Heart right ventricle (tissue), 16 donors: ENCODE data around the gene HDDC3. TPM values are rescaled to one million over a fixed set of nuclear protein-coding genes. Genes with fewer than 3 reads are reported as not detected.

Experiments used
- ATAC-seq, 8 donors: fragments of 200-7000 bp; cut with Tn5 transposase; one replicate each; pipeline ENCODE4 v1.9.1; 2020; ENCODE audit warnings: mild to moderate bottlenecking in 8 of 8, moderate library complexity in 8 of 8, moderate number of reproducible peaks in 1 of 8
- DNase-seq, 2 donors: peaks; one replicate each; pipeline ENCODE4 v3.0.0-alpha.2; 2020
- H3K27ac ChIP-seq, 10 donors: fragments of 200-600 bp; sonication (generic) in 2 of 10; one replicate each; pipeline versions ENCODE4 v1.5.0 to v1.8.0; 2020 to 2022; ENCODE audit warnings: mild to moderate bottlenecking in 3 of 10
- H3K27me3 ChIP-seq, 7 donors: fragments of 200-600 bp; one replicate each; pipeline ENCODE4 v1.8.0; 2021 to 2022; ENCODE audit warnings: mild to moderate bottlenecking in 2 of 7
- H3K36me3 ChIP-seq, 9 donors: fragments of 200-600 bp; sonication (generic) in 1 of 9; one replicate each; pipeline versions ENCODE4 v1.5.0 to v1.8.0; 2020 to 2022; ENCODE audit warnings: mild to moderate bottlenecking in 2 of 9
- H3K4me1 ChIP-seq, 9 donors: fragments of 200-600 bp; sonication (generic) in 1 of 9; one replicate each; pipeline versions ENCODE4 v1.5.0 to v1.8.0; 2020 to 2022; ENCODE audit warnings: mild to moderate bottlenecking in 4 of 9
- H3K4me3 ChIP-seq, 10 donors: fragments of 200-600 bp; sonication (generic) in 2 of 10; one replicate each; pipeline versions ENCODE4 v1.5.0 to v1.8.0; 2020 to 2022; ENCODE audit warnings: mild to moderate bottlenecking in 7 of 10, moderate library complexity in 2 of 10
- H3K9me3 ChIP-seq, 11 donors: fragments of 200-600 bp in 10 of 11; sonication (generic) in 2 of 11; one replicate each; pipeline versions ENCODE4 v1.5.0 to v1.8.0; 2013 to 2022; ENCODE audit warnings: mild to moderate bottlenecking in 2 of 11, control low read depth in 1 of 11, moderate library complexity in 1 of 11
- WGBS, 2 donors: extraction: QIAGEN DNeasy Blood & Tissue Kit; methylation state at CpG; one replicate each; pipeline ENCODE4 v1.1.7; 2013; ENCODE audit warnings: inconsistent platforms in 1 of 2; 5-methylcytosine and 5-hydroxymethylcytosine counted together
- intact Hi-C, 10 donors: fragments of 100-400 bp; cut with DNase I; formaldehyde crosslinking; loops; one replicate each; pipeline versions ENCODE4 v1.11.1 to v1.14.2; 2022
- polyA plus RNA-seq, 2 donors: library from polyadenylated mRNA; stranded (reverse); fragments of 200-250 nt; gene quantifications; one replicate each; pipeline ENCODE4 v1.2.3, GENCODE V29; 2013
- total RNA-seq, 10 donors: library from RNA; stranded (reverse); fragmentation: NEBNext Ultra II Directional in 3 of 10; extraction: Animal tissue kit (Norgen Biotek cat#: 25700) in 3 of 10; gene quantifications; one replicate each; pipeline versions ENCODE4 v1.2.1 to v1.2.4, GENCODE V29; 2021 to 2023
- TF ChIP-seq, protein P1 (sequence below), 9 donors: fragments of 200-600 bp; sonication (generic) in 2 of 9; IDR thresholded peaks; one replicate each; pipeline versions ENCODE4 v1.5.0 to v1.8.0; 2021 to 2022; ENCODE audit warnings: antibody characterized with exemption in 9 of 9, mild to moderate bottlenecking in 5 of 9, moderate library complexity in 1 of 9
- donor health status: Arrhythmogenic right ventricular cardiomyopathy.
- donor health status: ischemic (EF 13 %, LVEDD 7.1; RV severe dilation, severe dysfunction).
- donor health status: healthy with polysubstance abuse.
- donor health status: DM: no; HTN: yes; CAD: no.
- donor health status: DM: no; HTN: no; CAD: no.
- donor health status: ischemic (EF 25% LVEDD 6.9; RV normal size, moderate dysfunction).
- donor health status: ischemic (EF 25% LVEDD 5.7; RV mildly dilated, moderate dysfunction).
- donor health status: healthy.
- donor health status: DM: yes; HTN: yes; CAD: no.
- donor health status: Ischemic cardiomyopathy.
- donor health status: ischemic (EF 35%, LVEDD 5.7; RV mildly dilated, moderate dysfunction).
- donor health status: nonischemic (EF 11% LVEDD 7.7; RV severe dilation, severe dysfunction).
- donor health status: DM: yes; HTN: yes; CAD: no.
- donor health status: PGD.
- donor health status: ischemic (EF 29% LVEDD 5.4; RV normal size, mild dysfunction).
- donor health status: nonischemic (EF 23%, LVEDD 6.1; RV moderate dilation, normal function).

Gene HDDC3
- total and polyA plus RNA-seq, 12 donors, result 10.7 to 18.2 (median 14.7) TPM

DNA sequence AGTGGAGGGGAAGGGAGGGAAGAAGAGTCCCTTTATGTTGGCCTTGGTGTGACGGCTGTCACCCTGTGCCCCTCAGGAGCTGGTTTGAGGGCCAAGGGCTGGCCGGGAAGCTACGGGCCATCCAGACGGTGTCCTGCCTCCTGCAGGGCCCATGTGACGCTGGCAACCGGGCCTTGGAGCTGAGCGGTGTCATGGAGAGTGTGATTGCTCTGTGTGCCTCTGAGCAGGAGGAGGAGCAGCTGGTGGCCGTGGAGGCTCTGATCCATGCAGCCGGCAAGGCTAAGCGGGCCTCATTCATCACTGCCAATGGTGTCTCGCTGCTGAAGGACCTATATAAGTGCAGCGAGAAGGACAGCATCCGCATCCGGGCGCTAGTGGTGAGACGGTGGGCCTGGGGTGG, 14.2 kb upstream of the HDDC3 start:
- WGBS, 2 donors, result 93 to 94% methylated on average over 16 of the region's 16 CpGs
- intact Hi-C loops, result no loop called here
- DNase-seq (no peak), ATAC-seq (no peak)
- peaks cover 6 to 100% (median 72%) of the 10 kb centered on the region in 9 donors for H3K36me3 ChIP-seq
- no peaks in the 10 kb centered on the region for H3K9me3 ChIP-seq
- TF ChIP-seq, protein P1, sequence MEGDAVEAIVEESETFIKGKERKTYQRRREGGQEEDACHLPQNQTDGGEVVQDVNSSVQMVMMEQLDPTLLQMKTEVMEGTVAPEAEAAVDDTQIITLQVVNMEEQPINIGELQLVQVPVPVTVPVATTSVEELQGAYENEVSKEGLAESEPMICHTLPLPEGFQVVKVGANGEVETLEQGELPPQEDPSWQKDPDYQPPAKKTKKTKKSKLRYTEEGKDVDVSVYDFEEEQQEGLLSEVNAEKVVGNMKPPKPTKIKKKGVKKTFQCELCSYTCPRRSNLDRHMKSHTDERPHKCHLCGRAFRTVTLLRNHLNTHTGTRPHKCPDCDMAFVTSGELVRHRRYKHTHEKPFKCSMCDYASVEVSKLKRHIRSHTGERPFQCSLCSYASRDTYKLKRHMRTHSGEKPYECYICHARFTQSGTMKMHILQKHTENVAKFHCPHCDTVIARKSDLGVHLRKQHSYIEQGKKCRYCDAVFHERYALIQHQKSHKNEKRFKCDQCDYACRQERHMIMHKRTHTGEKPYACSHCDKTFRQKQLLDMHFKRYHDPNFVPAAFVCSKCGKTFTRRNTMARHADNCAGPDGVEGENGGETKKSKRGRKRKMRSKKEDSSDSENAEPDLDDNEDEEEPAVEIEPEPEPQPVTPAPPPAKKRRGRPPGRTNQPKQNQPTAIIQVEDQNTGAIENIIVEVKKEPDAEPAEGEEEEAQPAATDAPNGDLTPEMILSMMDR (IDR thresholded peaks at IDR 0.05), result no peak
- H3K4me1 ChIP-seq, result no peaks in the 10 kb centered on the region
- H3K27ac ChIP-seq, result no peak overlapping the region
- H3K27me3 ChIP-seq, result no peaks in the 10 kb centered on the region
- no peak overlapping the region for H3K4me3 ChIP-seq

DNA sequence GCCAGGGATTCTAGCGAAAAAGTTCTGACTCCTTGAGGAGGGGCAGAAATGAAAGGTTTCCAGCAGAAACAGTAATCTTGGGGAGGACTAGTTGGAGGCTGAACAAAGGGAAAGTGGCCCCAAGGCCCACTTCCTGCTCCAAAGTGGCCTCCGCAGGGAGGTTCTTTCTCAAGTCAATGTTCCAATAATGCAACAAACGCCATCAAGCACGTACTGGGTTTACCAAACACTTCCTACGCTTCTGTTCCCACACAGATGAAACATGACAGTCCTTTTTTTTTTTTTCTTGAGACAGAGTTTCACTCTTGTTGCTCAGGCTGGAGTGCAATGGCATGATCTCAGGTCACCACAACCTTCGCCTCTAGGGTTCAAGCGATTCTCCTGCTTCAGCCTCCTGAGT, 12.7 kb upstream of the HDDC3 start:
- Histone ChIP-seq H3K9me3 (no peaks in the 10 kb centered on the region), H3K27me3 (no peaks in the 10 kb centered on the region), H3K27ac (no peak overlapping the region), H3K4me3 (no peak overlapping the region), H3K36me3 (peaks cover 6 to 100% (median 72%) of the 10 kb centered on the region in 9 donors), H3K4me1 (no peaks in the 10 kb centered on the region)
- DNase-seq (no peak), ATAC-seq (no peak)
- 90 to 94% methylated on average over 7 of the region's 7 CpGs for WGBS, 2 donors
- TF ChIP-seq, protein P1 (IDR thresholded peaks at IDR 0.05), result no peak
- intact Hi-C loops, result no loop called here

DNA sequence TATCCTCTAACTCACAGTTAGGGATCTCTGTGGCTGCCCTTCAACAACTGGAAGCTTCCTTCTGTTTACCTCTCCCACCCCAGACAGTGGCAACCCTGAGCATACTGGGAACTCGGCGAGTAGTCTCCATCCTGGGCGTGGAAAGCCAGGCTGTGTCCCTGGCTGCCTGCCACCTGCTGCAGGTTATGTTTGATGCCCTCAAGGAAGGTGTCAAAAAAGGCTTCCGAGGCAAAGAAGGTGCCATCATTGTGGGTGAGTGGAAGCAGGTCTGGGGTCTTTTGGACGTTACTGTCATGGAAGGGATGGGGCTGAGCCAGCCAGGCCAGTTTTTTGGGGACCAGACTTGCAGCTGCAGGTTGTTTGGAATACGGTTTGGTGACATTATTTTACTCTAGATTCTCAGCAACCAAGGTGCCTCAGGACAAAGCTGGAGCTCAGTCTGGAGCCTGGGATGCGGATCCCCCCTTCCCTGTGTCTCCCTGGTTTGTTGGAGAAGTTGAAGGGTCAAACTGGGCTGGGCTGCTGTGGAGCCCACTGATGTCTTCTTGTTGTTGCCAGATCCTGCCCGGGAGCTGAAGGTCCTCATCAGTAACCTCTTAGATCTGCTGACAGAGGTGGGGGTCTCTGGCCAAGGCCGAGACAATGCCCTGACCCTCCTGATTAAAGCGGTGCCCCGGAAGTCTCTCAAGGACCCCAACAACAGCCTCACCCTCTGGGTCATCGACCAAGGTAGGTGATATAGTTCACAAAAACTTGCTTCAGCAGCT, 10.2 kb upstream of the HDDC3 start:
- H3K36me3 ChIP-seq, result peaks cover 5 to 100% (median 68%) of the 10 kb centered on the region in 9 donors
- WGBS, 2 donors, result 92 to 95% methylated on average over 12 of the region's 12 CpGs
- H3K9me3 ChIP-seq, result no peaks in the 10 kb centered on the region
- DNase-seq (no peak), ATAC-seq (no peak)
- no peak overlapping the region for H3K4me3 ChIP-seq
- intact Hi-C loops, result no loop called here
- no peaks in the 10 kb centered on the region for H3K4me1 ChIP-seq
- H3K27ac ChIP-seq, result no peak overlapping the region
- TF ChIP-seq, protein P1 (IDR thresholded peaks at IDR 0.05), result no peak
- no peaks in the 10 kb centered on the region for H3K27me3 ChIP-seq

DNA sequence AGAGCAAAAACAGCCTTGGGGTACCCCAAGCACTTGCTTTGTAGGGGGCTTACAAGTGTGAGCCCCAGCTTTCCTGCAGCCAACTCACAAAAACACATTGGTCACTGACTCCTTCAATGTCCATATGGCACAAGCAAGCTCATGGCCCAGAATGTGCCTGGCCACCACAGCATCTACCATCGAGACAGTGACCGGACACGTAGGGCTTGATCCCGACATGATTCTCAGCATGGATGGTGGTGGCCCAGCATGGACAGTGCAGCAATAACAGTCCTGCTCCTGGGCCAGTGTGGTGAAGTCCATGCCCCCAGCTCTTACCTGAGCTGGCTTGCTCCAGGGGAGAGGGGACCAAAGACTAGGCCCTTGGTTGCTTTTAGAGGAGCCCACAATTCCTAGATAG, 8.7 kb upstream of the HDDC3 start:
- intact Hi-C loops, result no loop called here
- TF ChIP-seq, protein P1 (IDR thresholded peaks at IDR 0.05), result no peak
- ATAC-seq (no peak), DNase-seq (no peak)
- H3K9me3 ChIP-seq, result no peaks in the 10 kb centered on the region
- no peaks in the 10 kb centered on the region for H3K27me3 ChIP-seq
- H3K36me3 ChIP-seq, result peaks cover 5 to 100% (median 56%) of the 10 kb centered on the region in 9 donors
- WGBS, 2 donors, result 98% methylated on average over 4 of the region's 4 CpGs
- H3K4me3 ChIP-seq, result no peak overlapping the region
- H3K4me1 ChIP-seq, result peaks cover 3 to 12% (median 7%) of the 10 kb centered on the region in 9 donors
- H3K27ac ChIP-seq, result no peak overlapping the region
